ENCODE measurements around the gene UGT2B11. TPM values are rescaled to one million over a fixed set of nuclear protein-coding genes. Genes with fewer than 3 reads are reported as not detected.
"Not testable (repeated sequence)": the region's sequence is repeated elsewhere in the genome, so short reads cannot be mapped to it uniquely, and the experiment has no call there.

The UGT2B11 gene
- total RNA-seq, 4 donors from 2014 or later, result 0.21 TPM; not detected in 3

DNA sequence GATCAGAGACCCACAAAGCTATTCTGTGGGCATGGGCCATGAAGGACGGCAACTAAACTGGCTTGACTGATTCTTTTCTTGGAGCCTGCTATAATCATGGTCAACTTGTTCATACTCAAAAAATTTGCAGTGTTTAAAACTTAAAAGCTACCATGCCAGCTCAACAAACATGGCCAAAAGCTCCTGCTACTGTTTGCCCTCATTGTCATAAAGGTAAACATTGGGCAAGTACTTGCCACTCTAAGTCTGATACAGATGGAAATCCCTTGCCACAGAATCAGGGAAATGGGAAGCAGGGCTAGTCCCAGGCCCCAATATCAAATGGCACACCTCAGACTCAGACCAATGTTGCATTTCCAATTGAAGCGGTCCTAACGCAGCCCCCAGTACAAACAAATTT is 20.4 kb downstream of the UGT2B11 start:
- TF ChIP-seq POLR2A (IDR thresholded peaks at IDR 0.05), result no peak
- TF ChIP-seq CTCF (IDR thresholded peaks at IDR 0.05), result no peak
- H3K36me3 ChIP-seq, result no peaks in the 10 kb centered on the region
- intact Hi-C loops (cut with DNase I; ENCODE audit: low total_unique reads), result no loop called here
- H3K27me3 ChIP-seq, result no peaks in the 10 kb centered on the region
- no peak for DNase-seq
- no peaks in the 10 kb centered on the region for H3K4me1 ChIP-seq
- H3K4me3 ChIP-seq, result no peak overlapping the region
- no peaks in the 10 kb centered on the region for H3K9me3 ChIP-seq
- no peak overlapping the region for H3K27ac ChIP-seq

DNA sequence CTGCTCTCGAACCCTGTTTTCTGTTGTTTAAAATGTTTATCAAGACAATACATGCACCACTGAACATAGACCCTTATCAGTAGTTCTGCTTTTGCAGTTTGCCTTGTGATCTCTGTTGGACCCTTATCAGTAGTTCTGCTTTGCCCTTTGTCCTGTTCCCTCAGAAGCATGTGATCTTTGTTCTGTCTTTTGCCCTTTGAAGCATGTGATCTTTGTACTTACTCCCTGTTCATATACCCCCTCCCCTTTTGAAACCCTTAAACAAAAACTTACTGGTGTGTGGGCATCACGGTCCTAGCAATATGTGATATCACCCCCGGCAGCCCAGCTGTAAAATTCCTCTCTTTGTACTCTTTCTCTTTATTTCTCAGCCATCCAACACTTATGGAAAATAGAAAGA is 22.6 kb downstream of the UGT2B11 start:
- intact Hi-C loops (cut with DNase I; ENCODE audit: low total_unique reads); H3K27me3 ChIP-seq; H3K4me3 ChIP-seq; H3K4me1 ChIP-seq; H3K27ac ChIP-seq; DNase-seq; H3K9me3 ChIP-seq; H3K36me3 ChIP-seq: not testable (repeated sequence)

GRCh38 chr4:69190621-69191020 is 23.9 kb downstream of the UGT2B11 start:
- DNase-seq; H3K27ac ChIP-seq; H3K27me3 ChIP-seq; H3K36me3 ChIP-seq; H3K9me3 ChIP-seq; H3K4me1 ChIP-seq; H3K4me3 ChIP-seq; intact Hi-C loops (cut with DNase I; ENCODE audit: low total_unique reads): not testable (repeated sequence)

DNA sequence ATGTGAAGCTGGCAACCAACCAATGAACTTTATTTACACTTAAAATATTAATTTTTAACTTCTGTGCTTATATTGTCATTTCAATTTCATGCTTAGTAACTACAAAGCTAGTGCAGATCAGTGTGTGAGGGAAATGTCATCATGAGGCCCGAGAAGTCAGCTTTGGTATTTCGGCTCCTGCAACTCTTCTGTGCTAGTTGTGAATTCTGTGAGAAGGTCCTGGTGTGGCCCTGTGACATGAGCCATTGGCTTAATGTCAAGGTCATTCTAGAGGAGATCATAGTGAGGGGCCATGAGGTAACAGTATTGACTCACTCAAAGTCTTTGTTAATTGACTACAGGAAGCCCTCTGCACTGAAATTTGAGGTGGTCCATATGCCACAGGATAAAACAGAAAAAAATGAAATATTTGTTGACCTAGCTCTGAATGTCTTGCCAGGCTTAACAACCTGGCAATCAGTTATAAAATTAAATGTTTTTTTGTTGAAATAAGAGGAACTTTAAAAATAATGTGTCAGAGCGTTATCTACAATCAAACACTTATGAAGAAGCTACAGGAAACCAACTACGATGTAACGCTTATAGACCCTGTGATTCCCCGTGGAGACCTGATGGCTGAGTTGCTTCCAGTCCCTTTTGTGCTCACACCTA is 32.9 kb downstream of the UGT2B11 start:
- H3K4me3 ChIP-seq; H3K9me3 ChIP-seq; H3K4me1 ChIP-seq; H3K27ac ChIP-seq; intact Hi-C loops (cut with DNase I; ENCODE audit: low total_unique reads); H3K27me3 ChIP-seq; DNase-seq; H3K36me3 ChIP-seq: not testable (repeated sequence)

- H3K4me1 ChIP-seq; H3K9me3 ChIP-seq; H3K36me3 ChIP-seq; intact Hi-C loops (cut with DNase I; ENCODE audit: low total_unique reads); H3K4me3 ChIP-seq; H3K27ac ChIP-seq; H3K27me3 ChIP-seq; DNase-seq: not testable (repeated sequence)
Measured at GRCh38 chr4:69179817-69180216, 34.7 kb downstream of the UGT2B11 start.

DNA sequence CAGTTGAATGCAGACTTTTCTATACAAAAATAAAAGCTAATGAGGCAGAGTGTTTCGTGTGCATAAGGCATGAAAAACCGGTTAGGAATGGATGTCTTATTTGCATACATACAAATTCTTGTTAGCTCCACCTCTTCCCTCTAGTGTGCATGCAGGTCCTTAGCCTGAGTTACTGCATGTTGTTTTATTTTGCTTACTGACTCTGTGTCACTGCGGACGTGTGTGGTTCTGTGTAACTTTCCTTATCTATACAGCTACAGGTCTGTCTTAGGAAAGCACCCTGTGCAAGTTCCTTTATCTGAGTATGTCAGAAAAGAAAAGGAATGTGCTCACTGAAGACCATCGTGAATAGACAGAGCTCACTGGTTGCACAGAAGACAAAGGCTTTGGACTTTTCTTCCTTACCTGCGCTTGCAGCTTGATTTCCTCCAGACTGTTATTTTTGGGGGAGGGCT is 35.8 kb downstream of the UGT2B11 start:
- intact Hi-C loops (cut with DNase I; ENCODE audit: low total_unique reads); H3K9me3 ChIP-seq; H3K4me3 ChIP-seq; H3K4me1 ChIP-seq; H3K27me3 ChIP-seq; H3K36me3 ChIP-seq; H3K27ac ChIP-seq; DNase-seq: not testable (repeated sequence)

GRCh38 chr4:69170233-69171134 is 44.1 kb downstream of the UGT2B11 start:
- intact Hi-C loops (cut with DNase I; ENCODE audit: low total_unique reads); H3K27ac ChIP-seq; H3K4me3 ChIP-seq; DNase-seq; H3K27me3 ChIP-seq; H3K9me3 ChIP-seq; H3K4me1 ChIP-seq; H3K36me3 ChIP-seq: not testable (repeated sequence)
- TF ChIP-seq CTCF (IDR thresholded peaks at IDR 0.05), result peak in 1 of 4 experiments; percentile 29

GRCh38 chr4:69169171-69169570 is 45.4 kb downstream of the UGT2B11 start:
- H3K4me3 ChIP-seq; H3K27me3 ChIP-seq; H3K4me1 ChIP-seq; H3K27ac ChIP-seq; intact Hi-C loops (cut with DNase I; ENCODE audit: low total_unique reads); H3K36me3 ChIP-seq; H3K9me3 ChIP-seq; DNase-seq: not testable (repeated sequence)
